BE2C (cell line): ENCODE data around the gene PGS1.

Source experiments
- DNase-seq: peaks from one replicate; pipeline ENCODE4 v3.0.0-alpha.2; 2020
- H3K27me3 ChIP-seq: fragments of 250-450 bp; sonication (Bioruptor Pico); 2 replicates; pipeline ENCODE4 v1.5.1; 2020; ENCODE audit warnings: mild to moderate bottlenecking
- H3K36me3 ChIP-seq: fragments of 250-450 bp; sonication (Bioruptor Pico); 2 replicates; pipeline ENCODE4 v1.5.1; 2020; ENCODE audit warnings: mild to moderate bottlenecking
- H3K4me1 ChIP-seq: fragments of 250-450 bp; sonication (Bioruptor Pico); 2 replicates; pipeline ENCODE4 v1.5.1; 2020
- H3K4me3 ChIP-seq: 2 replicates; pipeline ENCODE4 v1.5.1; 2011; ENCODE audit warnings: low read depth, low read length
- H3K9me3 ChIP-seq: fragments of 250-450 bp; sonication (Bioruptor Pico); 2 replicates; pipeline ENCODE4 v1.5.1; 2020
- TF ChIP-seq, protein P1 (sequence below): IDR thresholded peaks from 2 replicates; pipeline ENCODE4 v1.5.1; 2012; ENCODE audit warnings: mild to moderate bottlenecking, low read depth, low read length

Gene PGS1

GRCh38 chr17:78399028-78399692 lies 20.7 kb downstream of the PGS1 start:
- no peak overlapping the region for H3K4me3 ChIP-seq
- H3K4me1 ChIP-seq, result no peaks in the 10 kb centered on the region
- no peaks in the 10 kb centered on the region for H3K9me3 ChIP-seq
- H3K36me3 ChIP-seq, result peaks cover 68% of the 10 kb centered on the region
- TF ChIP-seq, protein P1, sequence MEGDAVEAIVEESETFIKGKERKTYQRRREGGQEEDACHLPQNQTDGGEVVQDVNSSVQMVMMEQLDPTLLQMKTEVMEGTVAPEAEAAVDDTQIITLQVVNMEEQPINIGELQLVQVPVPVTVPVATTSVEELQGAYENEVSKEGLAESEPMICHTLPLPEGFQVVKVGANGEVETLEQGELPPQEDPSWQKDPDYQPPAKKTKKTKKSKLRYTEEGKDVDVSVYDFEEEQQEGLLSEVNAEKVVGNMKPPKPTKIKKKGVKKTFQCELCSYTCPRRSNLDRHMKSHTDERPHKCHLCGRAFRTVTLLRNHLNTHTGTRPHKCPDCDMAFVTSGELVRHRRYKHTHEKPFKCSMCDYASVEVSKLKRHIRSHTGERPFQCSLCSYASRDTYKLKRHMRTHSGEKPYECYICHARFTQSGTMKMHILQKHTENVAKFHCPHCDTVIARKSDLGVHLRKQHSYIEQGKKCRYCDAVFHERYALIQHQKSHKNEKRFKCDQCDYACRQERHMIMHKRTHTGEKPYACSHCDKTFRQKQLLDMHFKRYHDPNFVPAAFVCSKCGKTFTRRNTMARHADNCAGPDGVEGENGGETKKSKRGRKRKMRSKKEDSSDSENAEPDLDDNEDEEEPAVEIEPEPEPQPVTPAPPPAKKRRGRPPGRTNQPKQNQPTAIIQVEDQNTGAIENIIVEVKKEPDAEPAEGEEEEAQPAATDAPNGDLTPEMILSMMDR, result no peak
- H3K27me3 ChIP-seq, result no peaks in the 10 kb centered on the region
- no peak for DNase-seq

DNA sequence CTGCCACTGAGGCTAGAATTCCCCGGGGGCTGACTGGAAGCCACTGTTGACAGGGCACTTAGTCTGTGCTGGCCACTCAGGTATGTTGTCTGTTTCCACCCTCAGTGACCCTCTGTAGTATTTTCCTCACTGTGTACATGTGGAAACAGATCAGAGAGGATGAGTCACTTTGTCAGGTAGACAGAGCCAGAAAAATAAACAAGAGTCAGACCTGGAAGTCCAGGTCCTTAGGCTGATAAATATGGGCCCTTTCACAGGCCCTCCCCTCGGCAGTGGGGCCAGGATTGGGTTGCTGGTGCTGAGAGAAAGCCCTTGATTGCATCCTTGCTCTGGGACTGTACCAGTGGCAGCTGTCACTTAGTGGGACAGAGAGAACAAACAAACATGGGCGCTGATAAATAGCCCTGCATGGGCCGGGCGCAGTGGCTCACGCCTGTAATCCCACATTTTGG lies 21.3 kb downstream of the PGS1 start:
- peaks cover 73% of the 10 kb centered on the region for H3K36me3 ChIP-seq
- H3K9me3 ChIP-seq, result no peaks in the 10 kb centered on the region
- H3K4me1 ChIP-seq, result no peaks in the 10 kb centered on the region
- no peak overlapping the region for H3K4me3 ChIP-seq
- DNase-seq, result no peak
- TF ChIP-seq, protein P1, result no peak
- H3K27me3 ChIP-seq, result no peaks in the 10 kb centered on the region

DNA sequence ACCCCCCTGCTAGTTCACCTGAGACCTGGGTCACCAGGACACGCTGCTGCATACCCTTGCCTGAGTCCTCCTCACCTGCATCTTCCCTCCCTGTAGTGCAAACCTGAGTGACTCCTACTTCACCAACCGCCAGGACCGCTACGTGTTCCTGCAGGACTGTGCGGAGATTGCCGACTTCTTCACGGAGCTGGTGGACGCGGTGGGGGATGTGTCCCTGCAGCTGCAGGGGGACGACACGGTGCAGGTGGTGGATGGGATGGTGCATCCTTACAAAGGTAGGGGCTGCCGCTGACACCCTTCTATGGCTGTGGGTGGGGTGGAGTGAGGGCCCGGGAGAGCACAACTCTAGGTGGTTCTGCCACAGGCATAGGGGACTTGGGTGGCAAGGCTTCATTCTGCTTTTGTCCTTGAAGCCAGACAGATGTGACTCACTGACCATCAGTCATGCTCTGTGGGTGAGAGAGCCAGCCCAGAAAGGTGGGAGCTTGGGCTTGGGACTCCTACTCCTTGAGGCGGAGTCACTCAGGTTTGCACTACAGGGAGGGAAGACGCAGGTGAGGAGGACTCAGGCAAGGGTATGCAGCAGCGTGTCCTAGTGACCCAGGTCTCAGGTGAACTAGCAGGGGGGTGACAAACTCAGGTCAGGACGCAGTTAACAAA lies 22.3 kb downstream of the PGS1 start:
- H3K4me3 ChIP-seq, result no peak overlapping the region
- TF ChIP-seq, protein P1, result no peak
- no peak for DNase-seq
- no peaks in the 10 kb centered on the region for H3K9me3 ChIP-seq
- H3K4me1 ChIP-seq, result no peaks in the 10 kb centered on the region
- peaks cover 74% of the 10 kb centered on the region for H3K36me3 ChIP-seq
- H3K27me3 ChIP-seq, result no peaks in the 10 kb centered on the region

- Histone ChIP-seq H3K4me1 (no peaks in the 10 kb centered on the region), H3K9me3 (no peaks in the 10 kb centered on the region), H3K27me3 (no peaks in the 10 kb centered on the region), H3K4me3 (no peak overlapping the region), H3K36me3 (peaks cover 70% of the 10 kb centered on the region)
- TF ChIP-seq, protein P1, result no peak
- no peak for DNase-seq
Observed at GRCh38 chr17:78401246-78401645, 22.8 kb downstream of the PGS1 start.

DNA sequence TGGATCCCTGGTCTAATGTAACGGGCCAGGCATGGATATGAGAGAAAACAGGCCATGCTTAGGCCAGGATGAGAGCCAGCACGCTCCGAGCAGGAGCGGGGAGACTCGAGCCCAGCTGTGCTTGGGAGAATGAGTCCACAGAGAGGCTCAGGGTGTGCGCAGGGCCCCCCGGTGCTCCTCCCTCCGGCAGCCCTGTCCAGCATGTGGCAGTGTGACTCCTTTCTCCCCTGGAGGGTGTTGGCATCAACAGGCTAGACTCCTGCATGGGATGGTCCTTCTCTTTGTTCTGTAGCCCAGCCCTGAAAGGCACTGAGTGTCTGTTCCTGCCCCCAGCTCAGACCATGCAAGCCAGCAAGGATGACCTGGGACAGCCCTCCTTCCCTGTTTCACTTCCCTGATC lies 23.4 kb downstream of the PGS1 start:
- no peaks in the 10 kb centered on the region for H3K4me1 ChIP-seq
- H3K4me3 ChIP-seq, result no peak overlapping the region
- TF ChIP-seq, protein P1, result no peak
- H3K27me3 ChIP-seq, result no peaks in the 10 kb centered on the region
- DNase-seq, result no peak
- peaks cover 71% of the 10 kb centered on the region for H3K36me3 ChIP-seq
- H3K9me3 ChIP-seq, result no peaks in the 10 kb centered on the region

DNA sequence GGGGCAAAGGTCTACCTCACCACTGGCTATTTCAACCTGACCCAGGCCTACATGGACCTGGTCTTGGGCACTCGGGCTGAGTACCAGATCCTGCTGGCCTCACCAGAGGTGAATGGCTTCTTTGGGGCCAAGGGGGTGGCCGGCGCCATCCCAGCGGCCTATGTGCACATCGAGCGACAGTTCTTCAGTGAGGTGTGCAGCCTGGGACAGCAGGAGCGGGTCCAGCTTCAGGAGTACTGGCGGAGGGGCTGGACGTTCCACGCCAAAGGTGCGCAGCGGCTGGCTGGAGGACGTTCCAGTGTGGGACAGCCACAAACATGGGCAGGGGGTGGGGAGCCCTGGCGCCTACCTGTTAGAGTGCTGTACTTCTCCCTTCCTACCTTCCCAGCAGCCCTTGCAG lies 25.4 kb downstream of the PGS1 start:
- no peaks in the 10 kb centered on the region for H3K27me3 ChIP-seq
- H3K36me3 ChIP-seq, result peaks cover 76% of the 10 kb centered on the region
- DNase-seq, result no peak
- TF ChIP-seq, protein P1, result no peak
- H3K9me3 ChIP-seq, result no peaks in the 10 kb centered on the region
- no peak overlapping the region for H3K4me3 ChIP-seq
- H3K4me1 ChIP-seq, result no peaks in the 10 kb centered on the region
